SK-N-SH (cell line): ENCODE results near the gene LANCL2. TPM values are rescaled to one million over a fixed set of nuclear protein-coding genes. Genes with fewer than 3 reads are reported as not detected.

Experiments
- CTCF ChIA-PET: fragments of 300-600, 350-600 bp; formaldehyde crosslinking; extraction: SDS; loops from one replicate; lab custom pipeline; 2021; lab: Yijun Ruan, JAX
- POLR2A ChIA-PET: fragments of 350-600 bp; sonication (Branson Sonifier 250); formaldehyde crosslinking; extraction: SDS; loops from one replicate; lab custom pipeline; 2020; ENCODE audit warnings: antibody characterized with exemption, inconsistent platforms; lab: Yijun Ruan, JAX
- DNase-seq: peaks from one replicate; pipeline ENCODE4 v3.0.0; 2012
- H2AFZ ChIP-seq: fragments of 200-600 bp; sonication (generic); 2 replicates; pipeline ENCODE4 v1.8.1; 2016; ENCODE audit warnings: antibody characterized with exemption, mild to moderate bottlenecking, low read depth
- H3F3A ChIP-seq: fragments of 200-600 bp; sonication (generic); replicated peaks from 2 replicates; pipeline ENCODE3; 2016; ENCODE audit warnings: antibody characterized with exemption, mild to moderate bottlenecking; ENCODE audit not compliant: insufficient read depth
- H3K27ac ChIP-seq, 2 experiments: fragments of 200-500 bp in 1 of 2; fragments of 200-600 bp in 1 of 2; sonication (Bioruptor generic) in 1 of 2; sonication (generic), shearing (Covaris generic) in 1 of 2; 2 replicates each; pipeline versions ENCODE4 v1.5.1 to v1.6.1; 2014 to 2016; ENCODE audit warnings: low read depth in 2 of 2, inconsistent platforms in 1 of 2, low read length in 1 of 2, mild to moderate bottlenecking in 1 of 2, mixed read lengths in 1 of 2
- H3K27me3 ChIP-seq: fragments of 200-600 bp; sonication (generic), shearing (Covaris generic); 2 replicates; pipeline ENCODE4 v1.6.1; 2016; ENCODE audit warnings: mixed run types; ENCODE audit not compliant: insufficient read depth
- H3K36me3 ChIP-seq, 2 experiments: fragments of 200-500 bp in 1 of 2; fragments of 200-600 bp in 1 of 2; sonication (Bioruptor generic) in 1 of 2; sonication (generic) in 1 of 2; replicated peaks in 1 of 2; 2 replicates each; pipeline versions ENCODE3 to v1.5.1; 2014 to 2016; ENCODE audit warnings: low read length in 1 of 2, mild to moderate bottlenecking in 1 of 2; ENCODE audit not compliant: insufficient read depth in 2 of 2, control insufficient read depth in 1 of 2
- H3K4me1 ChIP-seq, 2 experiments: fragments of 200-500 bp in 1 of 2; fragments of 200-600 bp in 1 of 2; sonication (Bioruptor generic) in 1 of 2; sonication (generic), shearing (Covaris generic) in 1 of 2; 2 replicates each; pipeline versions ENCODE4 v1.5.1 to v1.6.1; 2014 to 2016; ENCODE audit warnings: low read depth in 1 of 2, low read length in 1 of 2, mixed run types in 1 of 2; ENCODE audit not compliant: insufficient read depth in 2 of 2, control insufficient read depth in 1 of 2
- H3K4me2 ChIP-seq: fragments of 200-600 bp; sonication (generic), shearing (Covaris generic); 2 replicates; pipeline ENCODE4 v1.6.1; 2017; ENCODE audit warnings: mixed run types
- H3K4me3 ChIP-seq, 2 experiments: fragments of 200-500 bp in 1 of 2; fragments of 200-600 bp in 1 of 2; sonication (Bioruptor generic) in 1 of 2; sonication (generic), shearing (Covaris generic) in 1 of 2; 2 replicates each; pipeline versions ENCODE4 v1.5.1 to v1.8.1; 2014 to 2016; ENCODE audit warnings: low read depth in 2 of 2, inconsistent platforms in 1 of 2, low read length in 1 of 2, mild to moderate bottlenecking in 1 of 2, mixed read lengths in 1 of 2, moderate library complexity in 1 of 2
- H3K79me2 ChIP-seq: fragments of 200-600 bp; sonication (generic); 2 replicates; pipeline ENCODE4 v1.8.1; 2017; ENCODE audit warnings: mild to moderate bottlenecking; ENCODE audit not compliant: insufficient read depth
- H3K9ac ChIP-seq: fragments of 200-600 bp; sonication (generic); 2 replicates; pipeline ENCODE4 v1.6.1; 2017; ENCODE audit warnings: mixed run types
- H3K9me2 ChIP-seq: fragments of 200-600 bp; sonication (generic); 2 replicates; pipeline ENCODE4 v1.6.1; 2017; ENCODE audit warnings: mixed run types
- H3K9me3 ChIP-seq: fragments of 200-600 bp; sonication (generic); 2 replicates; pipeline ENCODE4 v1.6.1; 2017; ENCODE audit warnings: mixed run types, mild to moderate bottlenecking, moderate library complexity
- H4K20me1 ChIP-seq: fragments of 200-600 bp; sonication (generic); 2 replicates; pipeline ENCODE4 v1.6.1; 2017; ENCODE audit warnings: mild to moderate bottlenecking, mixed run types; ENCODE audit not compliant: insufficient read depth
- CHD2 ChIP-seq: fragments of 150-350 bp; IDR thresholded peaks from 2 replicates; pipeline ENCODE4 v1.6.1; 2018; ENCODE audit warnings: low read length; ENCODE audit not compliant: partially characterized antibody
- EP300 ChIP-seq, 2 experiments: IDR thresholded peaks; 2 replicates each; pipeline versions ENCODE4 v1.4.0 to v1.6.1; 2012; ENCODE audit warnings: borderline replicate concordance in 1 of 2, low read depth in 1 of 2, low read length in 1 of 2
- EZH2phosphoT487 ChIP-seq: fragments of 200-600 bp; sonication (generic); IDR thresholded peaks from 2 replicates; pipeline ENCODE4 v1.6.1; 2017; ENCODE audit warnings: low read depth, mixed run types, mild to moderate bottlenecking, antibody characterized with exemption, moderate library complexity, borderline replicate concordance
- FOSL2 ChIP-seq: IDR thresholded peaks from 2 replicates; pipeline ENCODE4 v1.4.0; 2012; ENCODE audit warnings: low read depth, mild to moderate bottlenecking, moderate library complexity, borderline replicate concordance
- MAX ChIP-seq: IDR thresholded peaks from 2 replicates; pipeline ENCODE4 v1.4.0; 2012; ENCODE audit warnings: low read depth
- MEF2A ChIP-seq: IDR thresholded peaks from 2 replicates; pipeline ENCODE4 v1.4.0; 2012; ENCODE audit warnings: low read depth, borderline replicate concordance
- MXI1 ChIP-seq: IDR thresholded peaks from 2 replicates; pipeline ENCODE4 v1.6.1; 2012; ENCODE audit warnings: mild to moderate bottlenecking, low read depth, low read length, improper control_type of control experiment
- NFIC ChIP-seq: IDR thresholded peaks from 2 replicates; pipeline ENCODE4 v1.4.0; 2012; ENCODE audit warnings: borderline replicate concordance
- POLR2AphosphoS5 ChIP-seq: IDR thresholded peaks from 2 replicates; pipeline ENCODE4 v1.6.1; 2012; ENCODE audit warnings: low read depth, low read length
- RAD21 ChIP-seq: IDR thresholded peaks from 2 replicates; pipeline ENCODE4 v1.6.1; 2012; ENCODE audit warnings: mild to moderate bottlenecking, low read length
- RFX5 ChIP-seq: IDR thresholded peaks from 2 replicates; pipeline ENCODE4 v1.6.1; 2012; ENCODE audit warnings: mild to moderate bottlenecking, improper control_type of control experiment, low read length
- RXRA ChIP-seq: IDR thresholded peaks from 2 replicates; pipeline ENCODE4 v1.4.0; 2012; ENCODE audit warnings: low read depth, mild to moderate bottlenecking, borderline replicate concordance
- TEAD4 ChIP-seq: IDR thresholded peaks from 2 replicates; pipeline ENCODE4 v1.4.0; 2012; ENCODE audit warnings: mild to moderate bottlenecking, borderline replicate concordance; ENCODE audit not compliant: insufficient read depth
- USF2 ChIP-seq: fragments of 150-350 bp; IDR thresholded peaks from 2 replicates; pipeline ENCODE4 v1.6.1; 2017; ENCODE audit warnings: antibody characterized with exemption, low read length, low read depth, borderline replicate concordance
- YY1 ChIP-seq: IDR thresholded peaks from 2 replicates; pipeline ENCODE4 v1.4.0; 2012; ENCODE audit warnings: low read depth, mild to moderate bottlenecking
- WGBS: methylation state at CpG from one replicate; pipeline ENCODE4 v1.1.6; 2017; ENCODE audit warnings: low lambda C conversion rate; 5-methylcytosine and 5-hydroxymethylcytosine counted together
- polyA plus RNA-seq, 3 experiments: library from polyadenylated mRNA; depleted of rRNA; stranded (reverse); fragments of >200 nt; gene quantifications; 2 replicates each; pipeline ENCODE4 v1.2.3, GENCODE V29; 2012
- TF ChIP-seq, protein P1 (sequence below): IDR thresholded peaks from 2 replicates; pipeline ENCODE4 v1.4.0; 2012; ENCODE audit warnings: low read depth, borderline replicate concordance

LANCL2 gene
- polyA plus RNA-seq, 1 of the 3 experiments (the other 2 are of a cell fraction) = 36.7 TPM

DNA sequence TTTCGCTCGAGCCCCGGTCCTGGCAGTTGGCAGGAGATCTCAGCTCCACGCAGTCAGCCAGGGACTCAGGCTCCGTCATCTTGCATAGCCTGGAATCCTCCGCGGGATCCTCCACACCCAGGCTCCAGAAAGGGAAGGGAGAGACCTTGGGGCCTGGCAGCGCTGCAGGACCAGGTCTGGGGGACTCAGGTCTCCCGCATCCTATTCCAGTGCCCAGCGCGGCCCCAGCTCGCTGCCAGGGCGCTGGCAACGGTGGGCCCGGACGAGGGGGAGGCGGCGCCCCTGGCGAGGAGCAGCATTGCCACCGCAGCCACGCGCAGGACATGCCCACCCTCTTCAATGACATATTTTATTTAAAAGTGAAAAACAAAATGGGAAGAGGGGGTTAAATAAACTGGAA, 83.4 kb downstream of the LANCL2 start:
- H3K4me2 ChIP-seq = no peak overlapping the region
- ChIA-PET POLR2A (no interaction called here), CTCF (no interaction called here)
- H4K20me1 ChIP-seq = no peaks in the 10 kb centered on the region
- no peak overlapping the region for H3K9ac ChIP-seq
- H3K27me3 ChIP-seq = no peaks in the 10 kb centered on the region
- 95% methylated on average over 22 of the region's 22 CpGs for WGBS
- no peak overlapping the region for H2AFZ ChIP-seq
- no peaks in the 10 kb centered on the region; a peak in 1 of 4 replicates for H3K4me1 ChIP-seq
- H3K79me2 ChIP-seq = no peaks in the 10 kb centered on the region
- H3K36me3 ChIP-seq = peaks cover 2 to 8% of the 10 kb centered on the region in 2 experiments
- no peaks in the 10 kb centered on the region for H3K9me3 ChIP-seq
- H3K4me3 ChIP-seq = no peak overlapping the region
- no peak for DNase-seq
- TF ChIP-seq RFX5 = no peak
- no peak for TF ChIP-seq MAX
- TF ChIP-seq RXRA = no peak
- no peak for TF ChIP-seq POLR2AphosphoS5
- no peak for TF ChIP-seq EP300 (IDR thresholded peaks at IDR 0.05; ENCODE audit: borderline replicate concordance in 1 of 2, low read depth in 1 of 2, low read length in 1 of 2)
- TF ChIP-seq USF2 = no peak
- no peak for TF ChIP-seq EZH2phosphoT487
- no peak for TF ChIP-seq NFIC
- TF ChIP-seq, protein P1, sequence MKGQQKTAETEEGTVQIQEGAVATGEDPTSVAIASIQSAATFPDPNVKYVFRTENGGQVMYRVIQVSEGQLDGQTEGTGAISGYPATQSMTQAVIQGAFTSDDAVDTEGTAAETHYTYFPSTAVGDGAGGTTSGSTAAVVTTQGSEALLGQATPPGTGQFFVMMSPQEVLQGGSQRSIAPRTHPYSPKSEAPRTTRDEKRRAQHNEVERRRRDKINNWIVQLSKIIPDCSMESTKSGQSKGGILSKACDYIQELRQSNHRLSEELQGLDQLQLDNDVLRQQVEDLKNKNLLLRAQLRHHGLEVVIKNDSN = no peak
- TF ChIP-seq RAD21 = no peak
- TF ChIP-seq YY1 = no peak
- TF ChIP-seq CHD2 = no peak
- no peak for TF ChIP-seq FOSL2
- TF ChIP-seq MEF2A = no peak
- no peak overlapping the region for H3K27ac ChIP-seq
- no peaks in the 10 kb centered on the region for H3K9me2 ChIP-seq
- H3F3A ChIP-seq = peaks cover 3% of the 10 kb centered on the region

- H3K79me2 ChIP-seq = no peaks in the 10 kb centered on the region
- no peaks in the 10 kb centered on the region for H3K9me3 ChIP-seq
- H4K20me1 ChIP-seq = no peaks in the 10 kb centered on the region
- no peaks in the 10 kb centered on the region for H3K27me3 ChIP-seq
- ChIA-PET POLR2A (no interaction called here), CTCF (no interaction called here)
- H3K36me3 ChIP-seq = peaks cover 2 to 8% of the 10 kb centered on the region in 2 experiments
- H2AFZ ChIP-seq = no peak overlapping the region
- TF ChIP-seq MXI1 (no peak), TEAD4 (no peak)
- H3K4me2 ChIP-seq = no peak overlapping the region
- no peak overlapping the region for H3K4me3 ChIP-seq
- no peak overlapping the region for H3K27ac ChIP-seq
- 95% methylated on average over 40 of the region's 56 CpGs for WGBS
- H3K4me1 ChIP-seq = no peaks in the 10 kb centered on the region; a peak in 1 of 4 replicates
- H3K9ac ChIP-seq = no peak overlapping the region
- peaks cover 3% of the 10 kb centered on the region for H3F3A ChIP-seq
- no peak for DNase-seq
- no peaks in the 10 kb centered on the region for H3K9me2 ChIP-seq
These were observed 84.3 kb downstream of the LANCL2 start for GRCh38 chr7:55449205-55449991.
